MM.1S (cell line): ENCODE results near the gene FAS.
A peak's percentile ranks its signal among the peaks of the same experiment; 100 is the strongest.

Experiments used
- DNase-seq: peaks from one replicate; pipeline ENCODE4 v3.0.0-alpha.2; 2015
- H2AFZ ChIP-seq: fragments of 300-600 bp; sonication (generic); 2 replicates; pipeline ENCODE4 v1.6.0; 2016; ENCODE audit warnings: antibody characterized with exemption, low read length
- H3F3A ChIP-seq: fragments of 300-600 bp; sonication (generic); 2 replicates; pipeline ENCODE4 v1.6.1; 2016; ENCODE audit warnings: mild to moderate bottlenecking, antibody characterized with exemption, low read length, moderate library complexity, mixed read lengths; ENCODE audit not compliant: insufficient read depth
- H3K27ac ChIP-seq: fragments of 300-600 bp; sonication (generic); 2 replicates; pipeline ENCODE4 v1.5.1; 2016; ENCODE audit warnings: mild to moderate bottlenecking, low read length
- H3K27me3 ChIP-seq: fragments of 300-600 bp; sonication (generic); replicated peaks from 2 replicates; pipeline ENCODE4 v1.6.0; 2016; ENCODE audit warnings: low read length; ENCODE audit not compliant: insufficient read depth
- H3K36me3 ChIP-seq: fragments of 300-600 bp; sonication (generic); replicated peaks from 2 replicates; pipeline ENCODE4 v1.6.1; 2016; ENCODE audit warnings: mild to moderate bottlenecking, low read length, mixed read lengths; ENCODE audit not compliant: insufficient read depth
- H3K4me1 ChIP-seq: fragments of 300-600 bp; sonication (generic); 2 replicates; pipeline ENCODE4 v1.6.1; 2016; ENCODE audit warnings: low read length, mixed read lengths
- H3K4me2 ChIP-seq: fragments of 300-600 bp; sonication (generic); 2 replicates; pipeline ENCODE4 v1.6.0; 2016; ENCODE audit warnings: low read depth, low read length
- H3K4me3 ChIP-seq: fragments of 300-600 bp; sonication (generic); 2 replicates; pipeline ENCODE4 v1.5.1; 2016; ENCODE audit warnings: low read length, mixed read lengths
- H3K79me2 ChIP-seq: fragments of 300-600 bp; sonication (generic); 2 replicates; pipeline ENCODE4 v1.6.1; 2016; ENCODE audit warnings: mixed run types, low read length, mixed read lengths
- H3K9ac ChIP-seq: fragments of 300-600 bp; sonication (generic); 2 replicates; pipeline ENCODE4 v1.6.1; 2016; ENCODE audit warnings: low read length, mixed read lengths
- H3K9me2 ChIP-seq: fragments of 300-600 bp; sonication (generic); replicated peaks from 2 replicates; pipeline ENCODE4 v1.6.1; 2016; ENCODE audit warnings: mild to moderate bottlenecking, low read length, mixed read lengths; ENCODE audit not compliant: insufficient read depth
- H3K9me3 ChIP-seq: fragments of 300-600 bp; sonication (generic); replicated peaks from 2 replicates; pipeline ENCODE4 v1.6.1; 2016; ENCODE audit warnings: mild to moderate bottlenecking, low read length, mixed read lengths; ENCODE audit not compliant: insufficient read depth
- H4K20me1 ChIP-seq: fragments of 300-600 bp; sonication (generic); 2 replicates; pipeline ENCODE4 v1.6.1; 2016; ENCODE audit warnings: mild to moderate bottlenecking, low read length, moderate library complexity, mixed read lengths; ENCODE audit not compliant: insufficient read depth
- CTCF ChIP-seq: fragments of 300-600 bp; sonication (generic); IDR thresholded peaks from 2 replicates; pipeline ENCODE4 v1.5.1; 2016; ENCODE audit warnings: antibody characterized with exemption, low read length, mixed read lengths
- EZH2 ChIP-seq: fragments of 300-600 bp; sonication (generic); optimal IDR thresholded peaks from 2 replicates; pipeline ENCODE3; 2017; ENCODE audit warnings: low read depth, mild to moderate bottlenecking, antibody characterized with exemption, low read length, mixed read lengths
- EZH2phosphoT487 ChIP-seq: fragments of 300-600 bp; sonication (generic); IDR thresholded peaks from 2 replicates; pipeline ENCODE4 v1.6.1; 2018; ENCODE audit warnings: antibody characterized with exemption, low read length

FAS gene

GRCh38 chr10:88971221-88972061 is 19.2 kb upstream of the FAS start:
- Histone ChIP-seq H3K79me2 (no peaks in the 10 kb centered on the region), H3K27ac (no peak overlapping the region), H2AFZ (no peak overlapping the region), H3K36me3 (no peaks in the 10 kb centered on the region), H3K4me3 (no peak overlapping the region), H3K9me3 (no peaks in the 10 kb centered on the region), H3K9ac (no peak overlapping the region), H3K4me2 (no peak overlapping the region), H3K27me3 (peaks cover 39% of the 10 kb centered on the region), H3K9me2 (no peaks in the 10 kb centered on the region), H4K20me1 (no peaks in the 10 kb centered on the region), H3K4me1 (no peaks in the 10 kb centered on the region), H3F3A (no peaks in the 10 kb centered on the region)
- TF ChIP-seq EZH2 (no peak), CTCF (no peak), EZH2phosphoT487 (no peak)
- no peak for DNase-seq

- H3K27ac ChIP-seq = no peak overlapping the region
- no peak overlapping the region for H3K4me2 ChIP-seq
- H3K4me1 ChIP-seq = no peaks in the 10 kb centered on the region
- no peak overlapping the region for H3K9ac ChIP-seq
- TF ChIP-seq CTCF (no peak), EZH2phosphoT487 (no peak), EZH2 (no peak)
- no peaks in the 10 kb centered on the region for H3K36me3 ChIP-seq
- H3K27me3 ChIP-seq = peaks cover 14% of the 10 kb centered on the region
- H3K79me2 ChIP-seq = no peaks in the 10 kb centered on the region
- no peaks in the 10 kb centered on the region for H3K9me2 ChIP-seq
- H3F3A ChIP-seq = no peaks in the 10 kb centered on the region
- no peak for DNase-seq
- H2AFZ ChIP-seq = no peak overlapping the region
- no peak overlapping the region for H3K4me3 ChIP-seq
- H4K20me1 ChIP-seq = no peaks in the 10 kb centered on the region
- no peaks in the 10 kb centered on the region for H3K9me3 ChIP-seq
Observed at GRCh38 chr10:88974012-88974411, 16.6 kb upstream of the FAS start.

- Histone ChIP-seq H4K20me1 (no peaks in the 10 kb centered on the region), H2AFZ (peak overlapping the region; percentile 40; the same call in 1 of the 2 replicates), H3K79me2 (no peaks in the 10 kb centered on the region), H3K9ac (peak overlapping the region; percentile 22; the same call in 1 of the 2 replicates), H3K4me2 (peak overlapping the region; percentile 64), H3K4me3 (peak overlapping the region; percentile 55), H3K36me3 (no peaks in the 10 kb centered on the region), H3K27me3 (peaks cover 7% of the 10 kb centered on the region; the same call in 1 of the 2 replicates), H3K27ac (no peak overlapping the region), H3K4me1 (no peaks in the 10 kb centered on the region), H3F3A (no peaks in the 10 kb centered on the region), H3K9me2 (no peaks in the 10 kb centered on the region), H3K9me3 (no peaks in the 10 kb centered on the region)
- no peak for TF ChIP-seq EZH2phosphoT487
- TF ChIP-seq CTCF = no peak
- TF ChIP-seq EZH2 = no peak
- peak; percentile 36 for DNase-seq
Observed at GRCh38 chr10:88974446-88975376, 15.9 kb upstream of the FAS start.
